Naive B cell (primary cell): Measurements from ENCODE around the gene C15orf62. TPM values are rescaled to one million over a fixed set of nuclear protein-coding genes. Genes with fewer than 3 reads are reported as not detected.

ENCODE experiments used
- ATAC-seq, 2 donors: fragments of 150-1000 bp; cut with Tn5 transposase; 2 replicates each; pipeline ENCODE4 v1.10.0; 2021; ENCODE audit warnings: low read depth in 2 of 2, mild to moderate bottlenecking in 2 of 2, moderate library complexity in 2 of 2
- DNase-seq: peaks from one replicate; pipeline ENCODE4 v3.0.0; 2022
- H3K27ac Mint-ChIP-seq, 6 donors: one replicate each; pipeline ENCODE4 v1.8.0; 2020 to 2022; ENCODE audit warnings: mild to moderate bottlenecking in 6 of 6, mixed read lengths in 6 of 6, moderate library complexity in 5 of 6, inconsistent platforms in 2 of 6
- H3K27me3 Mint-ChIP-seq, 3 donors: one replicate each; pipeline ENCODE4 v1.8.0; 2021 to 2022; ENCODE audit warnings: mixed read lengths in 3 of 3, mild to moderate bottlenecking in 1 of 3
- H3K36me3 Mint-ChIP-seq, 2 donors: one replicate each; pipeline ENCODE4 v1.8.0; 2020 to 2022; ENCODE audit warnings: mixed read lengths in 2 of 2, inconsistent platforms in 1 of 2, mild to moderate bottlenecking in 1 of 2
- H3K4me1 Mint-ChIP-seq, 3 donors: one replicate each; pipeline ENCODE4 v1.8.0; 2020 to 2022; ENCODE audit warnings: mixed read lengths in 3 of 3, inconsistent platforms in 1 of 3, mild to moderate bottlenecking in 1 of 3, moderate library complexity in 1 of 3
- H3K4me3 Mint-ChIP-seq, 8 donors: one replicate each; pipeline ENCODE4 v1.8.0; 2020 to 2022; ENCODE audit warnings: mild to moderate bottlenecking in 8 of 8, mixed read lengths in 8 of 8, moderate library complexity in 8 of 8, inconsistent platforms in 2 of 8
- H3K9me3 Mint-ChIP-seq, 7 donors: one replicate each; pipeline ENCODE4 v1.8.0; 2020 to 2022; ENCODE audit warnings: mixed read lengths in 7 of 7, mild to moderate bottlenecking in 5 of 7, inconsistent platforms in 2 of 7, moderate library complexity in 1 of 7
- polyA plus RNA-seq, 6 donors: library from polyadenylated mRNA; unstranded; fragments of 300-500 nt; fragmentation: Illumina TruSeq; gene quantifications; one replicate each; pipeline ENCODE4 v1.2.3, GENCODE V29; 2021; ENCODE audit warnings: low read depth in 6 of 6

C15orf62 gene
- polyA plus RNA-seq, 6 donors from 2014 or later, result 0.20 to 1.1 (median 0.49) TPM; not detected in 2

GRCh38 chr15:40793216-40793989 is 23.6 kb downstream of the C15orf62 start:
- no peak for ATAC-seq
- H3K27me3 Mint-ChIP-seq, result no peaks in the 10 kb centered on the region
- peak overlapping the region in 1 of 6 donors; percentile 76 for H3K27ac Mint-ChIP-seq
- H3K4me1 Mint-ChIP-seq, result peaks cover 26 to 30% (median 27%) of the 10 kb centered on the region in 3 donors
- no peaks in the 10 kb centered on the region for H3K9me3 Mint-ChIP-seq
- no peak overlapping the region for H3K4me3 Mint-ChIP-seq
- peaks cover 6 to 10% of the 10 kb centered on the region in 2 donors for H3K36me3 Mint-ChIP-seq
- no peak for DNase-seq

DNA sequence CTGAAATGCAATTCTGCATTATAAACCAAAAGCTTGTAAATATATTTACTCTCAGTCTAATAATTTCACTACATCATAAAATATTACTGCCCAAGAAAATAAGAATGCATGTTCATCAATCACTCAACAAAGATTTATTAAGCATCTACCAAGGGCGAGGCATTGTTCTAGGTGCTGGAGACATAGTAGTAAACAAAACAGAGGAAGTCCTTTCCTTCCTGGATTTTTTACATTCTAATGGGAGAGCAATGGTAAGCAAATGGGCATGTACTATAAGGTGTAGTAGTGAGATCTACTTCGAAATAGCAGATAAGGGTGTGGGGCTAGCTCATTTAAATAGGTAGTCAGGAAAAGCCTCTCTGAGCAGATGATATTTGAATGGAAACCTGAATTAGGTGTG is 26.3 kb downstream of the C15orf62 start:
- H3K9me3 Mint-ChIP-seq, result no peaks in the 10 kb centered on the region
- peaks cover 24 to 31% (median 27%) of the 10 kb centered on the region in 3 donors for H3K4me1 Mint-ChIP-seq
- H3K36me3 Mint-ChIP-seq, result peaks cover 8 to 10% of the 10 kb centered on the region in 2 donors
- H3K4me3 Mint-ChIP-seq, result no peak overlapping the region
- no peak for ATAC-seq
- no peaks in the 10 kb centered on the region for H3K27me3 Mint-ChIP-seq
- DNase-seq, result no peak
- H3K27ac Mint-ChIP-seq, result no peak overlapping the region

- H3K27ac Mint-ChIP-seq, result no peak overlapping the region
- DNase-seq (no peak), ATAC-seq (no peak)
- H3K36me3 Mint-ChIP-seq, result peaks cover 10% of the 10 kb centered on the region in 2 donors
- no peaks in the 10 kb centered on the region for H3K27me3 Mint-ChIP-seq
- no peaks in the 10 kb centered on the region for H3K9me3 Mint-ChIP-seq
- H3K4me1 Mint-ChIP-seq, result peaks cover 26 to 31% (median 30%) of the 10 kb centered on the region in 3 donors
- H3K4me3 Mint-ChIP-seq, result no peak overlapping the region
Observed at GRCh38 chr15:40796512-40796911, 26.7 kb downstream of the C15orf62 start.

GRCh38 chr15:40799523-40799922 is 29.7 kb downstream of the C15orf62 start:
- no peak for ATAC-seq
- no peak for DNase-seq
- Mint-ChIP-seq H3K27me3 (no peaks in the 10 kb centered on the region), H3K9me3 (no peaks in the 10 kb centered on the region), H3K4me1 (peaks cover 24 to 31% (median 26%) of the 10 kb centered on the region in 3 donors), H3K36me3 (peaks cover 6 to 16% of the 10 kb centered on the region in 2 donors), H3K27ac (no peak overlapping the region), H3K4me3 (no peak overlapping the region)

DNA sequence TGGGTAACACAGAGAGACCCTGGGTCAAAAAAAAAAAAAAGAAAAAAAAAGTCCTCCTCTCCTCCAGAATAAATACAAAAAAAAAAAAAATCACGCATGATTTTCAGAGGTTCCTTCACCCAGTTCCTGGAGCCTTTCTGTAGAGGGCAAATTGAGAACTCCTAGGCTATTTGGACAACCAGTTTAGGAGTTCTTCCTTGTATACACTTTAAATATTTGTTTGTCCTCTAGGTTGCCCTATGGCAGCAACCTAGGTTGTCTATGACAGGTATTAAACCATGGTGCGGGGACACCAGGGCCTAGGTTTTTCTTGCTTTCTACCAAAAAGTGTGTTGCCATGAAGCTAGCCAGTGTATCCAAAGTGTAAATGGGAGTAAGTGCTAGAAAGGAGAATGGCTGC is 33.3 kb downstream of the C15orf62 start:
- no peak for DNase-seq
- Mint-ChIP-seq H3K4me3 (peak overlapping the region in 1 of 8 donors; percentile 27), H3K36me3 (peaks cover 3 to 20% of the 10 kb centered on the region in 2 donors), H3K4me1 (peaks cover 29 to 39% (median 31%) of the 10 kb centered on the region in 3 donors), H3K9me3 (no peaks in the 10 kb centered on the region), H3K27ac (no peak overlapping the region), H3K27me3 (no peaks in the 10 kb centered on the region)
- ATAC-seq, result no peak

- DNase-seq (no peak), ATAC-seq (no peak)
- Mint-ChIP-seq H3K4me1 (peaks cover 27 to 39% (median 28%) of the 10 kb centered on the region in 3 donors), H3K9me3 (no peaks in the 10 kb centered on the region), H3K27me3 (no peaks in the 10 kb centered on the region), H3K27ac (peak overlapping the region in 1 of 6 donors; percentile 54), H3K4me3 (peak overlapping the region in 1 of 8 donors; percentile 27), H3K36me3 (peaks cover 0 to 14% of the 10 kb centered on the region in 2 donors)
Observed at GRCh38 chr15:40803688-40804087, 33.9 kb downstream of the C15orf62 start.

DNA sequence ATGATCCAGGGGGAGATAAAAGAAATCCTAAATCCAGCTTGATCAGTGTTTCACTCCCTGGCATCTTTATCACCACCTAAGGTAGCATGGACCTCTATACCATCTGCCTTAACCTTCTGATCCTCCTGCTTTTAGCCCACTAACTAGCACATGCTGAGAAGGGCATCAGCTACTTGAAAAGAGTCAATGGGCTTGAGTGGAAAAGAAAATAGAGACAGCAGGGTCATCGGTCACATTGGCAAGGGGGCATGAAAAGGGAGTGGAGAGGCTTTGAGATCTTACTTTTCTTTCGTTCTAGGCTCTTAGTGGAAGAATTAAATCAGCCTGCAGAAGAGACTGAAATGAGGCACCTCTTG is 36.9 kb downstream of the C15orf62 start:
- Mint-ChIP-seq H3K36me3 (peaks cover 0 to 11% of the 10 kb centered on the region in 2 donors), H3K9me3 (no peaks in the 10 kb centered on the region), H3K4me1 (peaks cover 18 to 35% (median 22%) of the 10 kb centered on the region in 3 donors), H3K27ac (peak overlapping the region; percentile 90 to 99 (median 96)), H3K4me3 (peak overlapping the region; percentile 94 to 100 (median 98)), H3K27me3 (no peaks in the 10 kb centered on the region)
- DNase-seq (no peak), ATAC-seq (no peak)

DNA sequence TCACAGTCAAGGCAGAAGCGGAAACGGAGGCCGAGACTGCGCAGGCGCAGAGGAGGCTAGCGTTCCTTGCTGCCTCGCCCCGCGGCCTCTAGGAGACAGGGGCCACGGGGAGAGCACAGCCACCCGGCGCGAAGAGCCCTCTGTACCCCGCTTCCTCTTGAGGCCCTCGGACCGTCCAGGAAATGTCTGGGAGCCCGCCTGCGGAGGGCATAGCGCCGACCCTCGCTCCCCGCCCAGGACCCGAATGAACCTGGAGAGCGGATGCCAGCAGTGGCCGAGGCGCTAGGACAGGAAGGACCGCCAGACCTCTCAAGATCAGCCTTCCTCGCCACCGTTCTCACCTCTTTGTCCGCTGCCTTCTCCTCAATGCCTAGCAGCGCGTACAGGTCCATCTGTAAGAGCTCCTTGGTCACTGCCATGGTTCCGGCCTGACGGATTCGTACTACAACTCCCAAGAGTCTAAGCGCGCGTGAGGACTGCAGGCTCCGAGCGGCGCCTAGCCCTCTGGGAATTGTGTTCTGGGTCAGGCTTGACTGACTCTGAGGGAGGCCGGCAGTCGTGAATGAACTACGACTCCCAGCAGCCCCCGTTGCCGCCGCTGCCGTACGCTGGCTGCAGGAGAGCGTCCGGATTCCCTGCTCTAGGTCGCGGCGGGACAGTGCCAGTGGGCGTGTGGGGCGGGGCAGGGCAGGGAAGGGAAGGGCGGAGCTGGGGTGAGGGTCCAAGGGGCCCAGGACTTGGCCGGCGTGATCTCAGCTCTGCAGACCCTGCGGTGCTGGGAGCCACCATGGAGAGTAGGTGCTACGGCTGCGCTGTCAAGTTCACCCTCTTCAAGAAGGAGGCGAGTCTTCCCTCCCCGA is 37.5 kb downstream of the C15orf62 start, which contains the start of the genes DNAJC17 and ZFYVE19:
TSS of gene DNAJC17 (minus strand) at position 446 of the 860 bp plus-strand sequence. CDS start at position 419, 27 bp downstream.
TSS of gene ZFYVE19 (plus strand) at position 62 of the 860 bp plus-strand sequence. CDS start at position 563, 501 bp downstream.
- no peaks in the 10 kb centered on the region for H3K9me3 Mint-ChIP-seq
- H3K36me3 Mint-ChIP-seq, result peaks cover 0 to 7% of the 10 kb centered on the region in 2 donors
- peak; percentile 91 for DNase-seq
- peaks cover 14 to 32% (median 22%) of the 10 kb centered on the region in 3 donors for H3K4me1 Mint-ChIP-seq
- H3K27ac Mint-ChIP-seq, result peak within 1 kb of the TSS; percentile 90 to 99 (median 96)
- peak; percentile 96 to 97 for ATAC-seq
- H3K27me3 Mint-ChIP-seq, result no peaks in the 10 kb centered on the region
- H3K4me3 Mint-ChIP-seq, result peak within 1 kb of the TSS; percentile 94 to 100 (median 98)

GRCh38 chr15:40807888-40808461 is 38.2 kb downstream of the C15orf62 start:
- Mint-ChIP-seq H3K36me3 (peaks cover 0 to 7% of the 10 kb centered on the region in 2 donors), H3K27ac (peak overlapping the region in 4 of 6 donors; percentile 58 to 99 (median 95)), H3K4me3 (peak overlapping the region; percentile 94 to 100 (median 98)), H3K9me3 (no peaks in the 10 kb centered on the region), H3K4me1 (peaks cover 14 to 32% (median 22%) of the 10 kb centered on the region in 3 donors), H3K27me3 (no peaks in the 10 kb centered on the region)
- ATAC-seq (no peak), DNase-seq (no peak)

DNA sequence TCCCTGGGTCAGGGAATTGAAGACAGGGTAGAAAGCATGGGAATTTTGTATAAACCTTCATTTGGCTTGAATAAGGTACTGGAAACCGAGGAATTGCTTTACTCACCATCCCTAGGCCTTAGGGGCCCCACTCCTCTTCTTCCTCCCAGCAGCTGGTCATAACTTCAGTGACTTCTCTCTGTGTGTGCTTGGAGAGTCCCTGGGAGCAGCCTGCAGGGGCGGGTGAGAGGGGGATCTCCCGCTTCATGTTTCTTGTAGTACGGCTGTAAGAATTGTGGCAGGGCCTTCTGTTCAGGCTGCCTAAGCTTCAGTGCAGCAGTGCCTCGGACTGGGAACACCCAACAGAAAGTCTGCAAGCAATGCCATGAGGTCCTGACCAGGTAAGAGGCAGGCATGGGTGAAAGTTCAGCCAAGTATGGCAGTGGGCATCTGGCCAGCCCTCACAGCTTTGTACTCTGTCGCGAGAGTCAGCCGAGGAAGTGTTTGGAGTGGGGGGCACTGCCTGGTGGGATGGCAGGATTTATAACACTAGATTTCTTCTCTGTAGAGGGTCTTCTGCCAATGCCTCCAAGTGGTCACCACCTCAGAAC is 39.2 kb downstream of the C15orf62 start:
- Mint-ChIP-seq H3K36me3 (peaks cover 0 to 7% of the 10 kb centered on the region in 2 donors), H3K4me3 (peak overlapping the region; percentile 68 to 100 (median 96)), H3K27me3 (no peaks in the 10 kb centered on the region), H3K4me1 (peaks cover 14 to 27% (median 22%) of the 10 kb centered on the region in 3 donors), H3K9me3 (no peaks in the 10 kb centered on the region), H3K27ac (peak overlapping the region in 1 of 6 donors; percentile 71)
- DNase-seq (no peak), ATAC-seq (no peak)

DNA sequence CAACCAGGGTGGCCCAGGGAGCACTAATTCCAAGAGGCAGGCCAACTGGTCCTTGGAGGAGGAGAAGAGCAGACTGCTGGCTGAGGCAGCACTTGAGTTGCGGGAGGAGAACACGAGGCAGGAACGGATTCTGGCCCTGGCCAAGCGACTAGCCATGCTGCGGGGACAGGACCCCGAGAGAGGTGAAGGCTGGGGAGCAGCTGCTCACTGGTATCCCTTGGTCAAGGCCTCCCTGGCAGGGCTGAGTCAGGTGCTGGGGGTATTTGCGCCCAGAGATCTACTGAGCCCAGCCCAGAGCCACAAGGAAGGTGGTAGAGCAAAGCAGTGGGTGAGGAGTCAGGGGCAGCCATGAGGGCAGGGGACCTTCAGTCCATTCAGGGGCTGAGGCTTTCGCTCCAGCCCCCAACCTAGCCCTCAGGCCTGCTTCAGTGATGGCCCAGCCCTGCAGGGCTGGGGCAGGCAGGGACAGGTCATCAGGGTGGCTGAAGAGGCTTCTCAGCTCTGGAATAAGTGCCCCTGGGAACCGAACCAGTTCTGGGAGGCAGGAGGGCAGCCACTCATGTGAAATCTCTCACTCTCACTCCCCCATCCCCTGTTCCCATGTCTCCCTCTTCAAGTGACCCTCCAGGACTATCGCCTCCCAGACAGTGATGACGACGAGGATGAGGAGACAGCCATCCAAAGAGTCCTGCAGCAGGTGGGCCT is 43.1 kb downstream of the C15orf62 start:
- Mint-ChIP-seq H3K36me3 (peaks cover 0 to 12% of the 10 kb centered on the region in 2 donors), H3K27ac (no peak overlapping the region), H3K27me3 (no peaks in the 10 kb centered on the region), H3K9me3 (no peaks in the 10 kb centered on the region), H3K4me1 (peaks cover 4 to 8% (median 6%) of the 10 kb centered on the region in 3 donors), H3K4me3 (no peak overlapping the region)
- DNase-seq, result no peak
- ATAC-seq, result no peak

GRCh38 chr15:40815042-40815698 is 45.4 kb downstream of the C15orf62 start:
- ATAC-seq, result no peak
- DNase-seq, result no peak
- H3K9me3 Mint-ChIP-seq, result no peaks in the 10 kb centered on the region
- no peaks in the 10 kb centered on the region for H3K4me1 Mint-ChIP-seq
- H3K27ac Mint-ChIP-seq, result peak overlapping the region in 2 of 6 donors; percentile 1 to 32
- no peaks in the 10 kb centered on the region for H3K27me3 Mint-ChIP-seq
- no peak overlapping the region for H3K4me3 Mint-ChIP-seq
- H3K36me3 Mint-ChIP-seq, result peaks cover 0 to 12% of the 10 kb centered on the region in 2 donors
